GM12874 (cell line): ENCODE results near the gene GEMIN5.

ENCODE experiments used
- CTCF ChIP-seq: IDR thresholded peaks from 2 replicates; pipeline ENCODE4 v1.5.1; 2011; ENCODE audit warnings: low read depth, mild to moderate bottlenecking, control low read depth, low read length, moderate library complexity; ENCODE audit not compliant: insufficient read depth

Gene GEMIN5

GRCh38 chr5:154949781-154950180, 11.8 kb upstream of the GEMIN5 start:
- no peak for TF ChIP-seq CTCF

DNA sequence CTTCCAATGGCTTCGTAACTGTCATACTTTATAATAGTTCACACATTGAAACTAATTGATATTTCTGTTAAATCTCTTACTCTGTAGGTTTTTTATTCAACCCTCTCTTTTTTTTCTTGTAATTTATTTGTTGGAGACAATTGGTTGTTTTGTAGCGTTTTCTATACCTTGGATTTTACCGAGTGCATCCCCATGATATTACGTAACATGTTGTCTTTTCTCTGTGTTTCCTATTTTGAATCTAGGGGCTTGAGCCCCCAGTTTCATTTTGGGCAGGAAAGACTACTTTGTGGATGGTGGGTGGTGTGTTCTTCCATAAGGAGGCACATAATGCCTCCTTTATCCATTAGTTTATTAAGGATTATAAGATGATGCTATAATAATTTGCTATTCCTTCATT, 10.3 kb upstream of the GEMIN5 start:
- no peak for TF ChIP-seq CTCF

DNA sequence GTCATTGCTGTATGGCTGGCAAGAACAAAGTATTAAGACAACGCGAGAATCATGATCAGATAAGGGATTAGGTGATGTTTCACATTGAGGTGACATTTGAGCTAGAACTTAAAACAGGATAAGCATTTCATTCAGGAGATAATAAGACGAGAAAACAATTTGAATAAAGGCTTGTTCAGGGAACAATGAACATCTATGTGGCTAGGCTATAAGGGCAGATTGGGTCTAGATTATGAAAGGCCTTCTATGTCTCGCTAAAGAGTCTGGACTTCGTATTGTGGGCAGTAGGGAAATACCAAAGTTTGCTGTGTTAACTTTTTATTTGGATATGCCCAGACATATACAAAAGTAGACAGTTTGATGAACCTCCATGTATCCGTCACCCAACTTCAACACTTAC, 9.8 kb upstream of the GEMIN5 start:
- no peak for TF ChIP-seq CTCF

DNA sequence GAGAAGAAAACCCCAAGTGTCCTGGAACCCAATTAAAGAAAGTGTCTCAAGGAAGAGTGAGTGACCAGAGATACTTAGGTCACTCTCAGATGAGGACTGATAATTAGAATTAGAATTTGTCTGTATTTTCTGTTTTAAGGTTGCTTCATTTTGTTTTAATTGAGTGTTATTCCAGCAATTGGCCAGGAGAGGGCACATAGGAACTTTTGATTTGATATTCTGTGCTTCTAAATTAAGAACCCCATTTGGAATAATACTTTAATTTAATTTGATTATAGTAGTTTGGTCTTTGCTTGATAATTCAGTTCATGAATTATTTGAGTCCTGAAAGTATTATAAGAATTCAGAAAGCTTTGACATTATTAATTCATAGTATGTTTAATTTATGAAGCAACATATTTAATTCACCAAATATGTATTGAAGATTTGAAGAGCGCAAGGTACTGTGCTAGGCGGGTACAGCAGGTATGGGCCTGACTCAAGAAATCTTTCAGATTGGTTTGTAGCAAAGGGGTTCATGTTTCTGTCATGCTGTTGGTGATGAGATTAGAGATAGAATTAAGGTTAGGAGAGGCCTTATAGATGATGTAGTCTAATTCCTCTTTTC, 7.8 kb upstream of the GEMIN5 start:
- TF ChIP-seq CTCF, result peak; percentile 20; the same call in 1 of the 2 replicates

DNA sequence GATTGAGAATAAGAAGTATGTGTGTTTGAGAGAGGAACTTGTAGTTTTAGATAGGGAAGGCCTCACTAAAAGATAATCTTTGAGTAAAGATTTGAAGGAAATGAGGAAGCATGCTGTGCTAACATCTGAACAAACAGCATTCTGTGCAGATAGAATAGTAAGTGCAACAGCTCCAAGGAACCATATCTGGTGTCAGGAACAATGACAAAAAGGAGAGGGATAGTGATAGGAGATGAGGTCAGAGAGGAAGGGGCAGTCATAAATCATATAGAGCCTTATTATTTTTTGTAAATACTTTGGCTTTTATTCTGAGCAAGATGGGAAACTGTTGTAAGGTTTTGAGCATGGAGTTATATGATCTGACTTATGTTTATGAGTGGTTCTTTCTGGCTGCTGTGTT, 6.7 kb upstream of the GEMIN5 start:
- no peak for TF ChIP-seq CTCF

DNA sequence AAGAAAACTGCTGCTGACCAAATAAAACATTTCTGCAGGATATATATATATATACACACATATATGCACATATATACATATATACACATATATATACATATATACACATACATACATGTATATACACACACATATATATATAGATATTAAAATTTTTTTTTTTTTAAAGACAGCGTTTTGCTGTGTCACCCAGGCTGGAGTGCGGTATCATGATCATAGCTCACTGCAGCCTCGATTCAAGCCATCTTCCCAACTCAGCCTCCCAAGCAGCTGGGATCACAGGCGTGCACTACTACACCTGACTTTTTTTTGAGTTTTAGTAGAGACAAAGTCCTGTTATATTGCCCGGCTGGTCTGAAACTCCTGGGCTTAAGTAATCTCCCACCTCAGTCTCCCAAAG, 5.5 kb upstream of the GEMIN5 start:
- TF ChIP-seq CTCF, result no peak

GRCh38 chr5:154940772-154941620, 3.0 kb upstream of the GEMIN5 start, which contains the start of gene MRPL22:
Gene MRPL22, plus strand, starts transcription at chr5:154941073. Its CDS starts 38 bp downstream, at chr5:154941111.
- TF ChIP-seq CTCF, result no peak
